Activated CD4-positive, CD25-positive, alpha-beta regulatory T cell treated with anti-CD3 and anti-CD28 coated beads, Interleukin-2, amount 50 U/mL, for 24 hours (primary cell): Measurements from ENCODE around the gene LRGUK.

Experiments
- ATAC-seq, 2 donors: fragments of 150-1000 bp; cut with Tn5 transposase; one replicate each; pipeline ENCODE4 v1.10.0; 2021; ENCODE audit warnings: mild to moderate bottlenecking in 1 of 2, moderate library complexity in 1 of 2

The LRGUK gene

GRCh38 chr7:134129856-134130523, 2.9 kb downstream of the LRGUK start:
- no peak for ATAC-seq

GRCh38 chr7:134134004-134134403, 6.9 kb downstream of the LRGUK start:
- ATAC-seq, result no peak

- peak; percentile 48 to 62 for ATAC-seq
Observed at GRCh38 chr7:134140889-134141867, 14.0 kb downstream of the LRGUK start.

- ATAC-seq, result no peak
Observed at GRCh38 chr7:134141868-134142264, 14.7 kb downstream of the LRGUK start.

GRCh38 chr7:134153493-134154136, 26.5 kb downstream of the LRGUK start:
- no peak for ATAC-seq

GRCh38 chr7:134154581-134155130, 27.5 kb downstream of the LRGUK start:
- ATAC-seq, result no peak

- ATAC-seq, result no peak
Observed at GRCh38 chr7:134155206-134155605, 28.1 kb downstream of the LRGUK start.

- no peak for ATAC-seq
Observed at GRCh38 chr7:134155871-134156270, 28.7 kb downstream of the LRGUK start.

- no peak for ATAC-seq
Observed at GRCh38 chr7:134165252-134165651, 38.1 kb downstream of the LRGUK start.

- no peak for ATAC-seq
Observed at GRCh38 chr7:134167250-134167649, 40.1 kb downstream of the LRGUK start.

GRCh38 chr7:134167841-134168240, 40.7 kb downstream of the LRGUK start:
- no peak for ATAC-seq

GRCh38 chr7:134174795-134175261, 47.7 kb downstream of the LRGUK start:
- ATAC-seq, result peak; percentile 80 to 90

GRCh38 chr7:134175334-134176036, 48.3 kb downstream of the LRGUK start:
- ATAC-seq, result no peak

- ATAC-seq, result no peak
Observed at GRCh38 chr7:134176037-134176350, 48.9 kb downstream of the LRGUK start.

- no peak for ATAC-seq
Observed at GRCh38 chr7:134179036-134180011, 52.2 kb downstream of the LRGUK start.

- no peak for ATAC-seq
Observed at GRCh38 chr7:134180376-134180775, 53.2 kb downstream of the LRGUK start.

GRCh38 chr7:134182078-134182477, 54.9 kb downstream of the LRGUK start:
- no peak for ATAC-seq

GRCh38 chr7:134184767-134185166, 57.6 kb downstream of the LRGUK start:
- no peak for ATAC-seq

- no peak for ATAC-seq
Observed at GRCh38 chr7:134186027-134186426, 58.9 kb downstream of the LRGUK start.

- no peak for ATAC-seq
Observed at GRCh38 chr7:134186801-134187200, 59.7 kb downstream of the LRGUK start.

GRCh38 chr7:134187893-134188292, 60.8 kb downstream of the LRGUK start:
- no peak for ATAC-seq
